CD4-positive, alpha-beta T cell treated with Interleukin-15 for 4 hours (primary cell): Measurements from ENCODE around the gene TRAK1.

Experiments
- DNase-seq: peaks from one replicate; pipeline ENCODE4 v3.0.0-alpha.2; 2020; ENCODE audit warnings: low spot score

TRAK1 gene

GRCh38 chr3:42090973-42091731 lies at the start of gene TRAK1:
TSS of gene TRAK1 (plus strand) at chr3:42091357. CDS start at chr3:42091470, 113 bp downstream.
- DNase-seq: no peak

- no peak for DNase-seq
Measured at GRCh38 chr3:42042747-42043098, 48.4 kb upstream of the TRAK1 start.

- DNase-seq: no peak
Measured at GRCh38 chr3:42043099-42043813, 47.9 kb upstream of the TRAK1 start.

GRCh38 chr3:42045708-42046243 lies 45.4 kb upstream of the TRAK1 start:
- DNase-seq: no peak

- DNase-seq: peak; percentile 21
Measured at GRCh38 chr3:42048526-42048925, 42.6 kb upstream of the TRAK1 start.

- DNase-seq: no peak
Measured at GRCh38 chr3:42050126-42050525, 41.0 kb upstream of the TRAK1 start.

GRCh38 chr3:42051384-42052131 lies 39.6 kb upstream of the TRAK1 start:
- no peak for DNase-seq

- no peak for DNase-seq
Measured at GRCh38 chr3:42052132-42052483, 39.0 kb upstream of the TRAK1 start.

- DNase-seq: no peak
Measured at GRCh38 chr3:42052484-42053351, 38.4 kb upstream of the TRAK1 start.

- no peak for DNase-seq
Measured at GRCh38 chr3:42053476-42053875, 37.7 kb upstream of the TRAK1 start.

GRCh38 chr3:42055291-42055690 lies 35.9 kb upstream of the TRAK1 start:
- DNase-seq: no peak

- no peak for DNase-seq
Measured at GRCh38 chr3:42056840-42057239, 34.3 kb upstream of the TRAK1 start.

GRCh38 chr3:42057561-42058211 lies 33.5 kb upstream of the TRAK1 start:
- DNase-seq: no peak

- DNase-seq: no peak
Measured at GRCh38 chr3:42061025-42061712, 30.0 kb upstream of the TRAK1 start.

- DNase-seq: no peak
Measured at GRCh38 chr3:42061713-42062380, 29.3 kb upstream of the TRAK1 start.

GRCh38 chr3:42062464-42062863 lies 28.7 kb upstream of the TRAK1 start:
- no peak for DNase-seq

GRCh38 chr3:42063888-42064287 lies 27.3 kb upstream of the TRAK1 start:
- DNase-seq: no peak

- DNase-seq: no peak
Measured at GRCh38 chr3:42066516-42067181, 24.5 kb upstream of the TRAK1 start.

- no peak for DNase-seq
Measured at GRCh38 chr3:42067326-42067725, 23.8 kb upstream of the TRAK1 start.
